Measurements from ENCODE around the gene KLHL17.
A peak's percentile ranks its signal among the peaks of the same experiment; 100 is the strongest.

Gene KLHL17

GRCh38 chr1:938088-938683, 22.2 kb upstream of the KLHL17 start:
- Histone ChIP-seq H3K4me3 (ENCODE audit: low read length in 2 of 2) (no peak overlapping the region), H3K27ac (ENCODE audit: low read depth in 2 of 2, low read length in 2 of 2) (no peak overlapping the region), H3K36me3 (ENCODE audit: control insufficient read depth in 2 of 2, insufficient read depth in 2 of 2, low read length in 2 of 2) (no peaks in the 10 kb centered on the region), H3K9me3 (ENCODE audit: control insufficient read depth in 2 of 2, low read length in 2 of 2) (no peaks in the 10 kb centered on the region), H3K9ac (ENCODE audit: low read depth in 1 of 2, low read length in 2 of 2) (no peak overlapping the region), H3K4me1 (ENCODE audit: control insufficient read depth in 2 of 2, insufficient read depth in 2 of 2, low read length in 2 of 2) (peaks cover 15 to 23% of the 10 kb centered on the region in 2 donors), H3K27me3 (ENCODE audit: control insufficient read depth in 2 of 2, insufficient read depth in 2 of 2, low read length in 2 of 2) (peaks cover 40 to 61% of the 10 kb centered on the region in 2 donors)

GRCh38 chr1:938711-939489, 21.5 kb upstream of the KLHL17 start:
- Histone ChIP-seq H3K4me3 (ENCODE audit: low read length in 2 of 2) (no peak overlapping the region), H3K9me3 (ENCODE audit: control insufficient read depth in 2 of 2, low read length in 2 of 2) (no peaks in the 10 kb centered on the region), H3K27me3 (ENCODE audit: control insufficient read depth in 2 of 2, insufficient read depth in 2 of 2, low read length in 2 of 2) (peaks cover 41 to 58% of the 10 kb centered on the region in 2 donors), H3K4me1 (ENCODE audit: control insufficient read depth in 2 of 2, insufficient read depth in 2 of 2, low read length in 2 of 2) (peaks cover 15 to 18% of the 10 kb centered on the region in 2 donors), H3K27ac (ENCODE audit: low read depth in 2 of 2, low read length in 2 of 2) (no peak overlapping the region), H3K9ac (ENCODE audit: low read depth in 1 of 2, low read length in 2 of 2) (no peak overlapping the region), H3K36me3 (ENCODE audit: control insufficient read depth in 2 of 2, insufficient read depth in 2 of 2, low read length in 2 of 2) (no peaks in the 10 kb centered on the region)

- Histone ChIP-seq H3K9me3 (ENCODE audit: control insufficient read depth in 2 of 2, low read length in 2 of 2) (no peaks in the 10 kb centered on the region), H3K36me3 (ENCODE audit: control insufficient read depth in 2 of 2, insufficient read depth in 2 of 2, low read length in 2 of 2) (no peaks in the 10 kb centered on the region), H3K4me1 (ENCODE audit: control insufficient read depth in 2 of 2, insufficient read depth in 2 of 2, low read length in 2 of 2) (peaks cover 15 to 18% of the 10 kb centered on the region in 2 donors), H3K27ac (ENCODE audit: low read depth in 2 of 2, low read length in 2 of 2) (no peak overlapping the region), H3K4me3 (ENCODE audit: low read length in 2 of 2) (no peak overlapping the region), H3K27me3 (ENCODE audit: control insufficient read depth in 2 of 2, insufficient read depth in 2 of 2, low read length in 2 of 2) (peaks cover 41 to 58% of the 10 kb centered on the region in 2 donors), H3K9ac (ENCODE audit: low read depth in 1 of 2, low read length in 2 of 2) (no peak overlapping the region)
These were observed 20.8 kb upstream of the KLHL17 start for GRCh38 chr1:939511-940106.

- H3K4me3 ChIP-seq (ENCODE audit: low read length in 2 of 2): peak overlapping the region in 1 of 2 donors; percentile 16
- H3K9me3 ChIP-seq (ENCODE audit: control insufficient read depth in 2 of 2, low read length in 2 of 2): no peaks in the 10 kb centered on the region
- H3K4me1 ChIP-seq (ENCODE audit: control insufficient read depth in 2 of 2, insufficient read depth in 2 of 2, low read length in 2 of 2): peaks cover 15 to 16% of the 10 kb centered on the region in 2 donors
- H3K36me3 ChIP-seq (ENCODE audit: control insufficient read depth in 2 of 2, insufficient read depth in 2 of 2, low read length in 2 of 2): peaks cover 0 to 2% of the 10 kb centered on the region in 2 donors
- H3K27me3 ChIP-seq (ENCODE audit: control insufficient read depth in 2 of 2, insufficient read depth in 2 of 2, low read length in 2 of 2): peaks cover 35 to 52% of the 10 kb centered on the region in 2 donors
- H3K9ac ChIP-seq (ENCODE audit: low read depth in 1 of 2, low read length in 2 of 2): peak overlapping the region in 1 of 2 donors; percentile 6
- H3K27ac ChIP-seq (ENCODE audit: low read depth in 2 of 2, low read length in 2 of 2): peak overlapping the region; percentile 58
These were observed 20.0 kb upstream of the KLHL17 start for GRCh38 chr1:940107-941014.

- peaks cover 6 to 9% of the 10 kb centered on the region in 2 donors for H3K36me3 ChIP-seq (ENCODE audit: control insufficient read depth in 2 of 2, insufficient read depth in 2 of 2, low read length in 2 of 2)
- H3K4me1 ChIP-seq (ENCODE audit: control insufficient read depth in 2 of 2, insufficient read depth in 2 of 2, low read length in 2 of 2): peaks cover 15 to 16% of the 10 kb centered on the region in 2 donors
- H3K27me3 ChIP-seq (ENCODE audit: control insufficient read depth in 2 of 2, insufficient read depth in 2 of 2, low read length in 2 of 2): peaks cover 30 to 48% of the 10 kb centered on the region in 2 donors
- H3K9ac ChIP-seq (ENCODE audit: low read depth in 1 of 2, low read length in 2 of 2): peak overlapping the region in 1 of 2 donors; percentile 47
- peak overlapping the region; percentile 3 to 30 for H3K4me3 ChIP-seq (ENCODE audit: low read length in 2 of 2)
- H3K9me3 ChIP-seq (ENCODE audit: control insufficient read depth in 2 of 2, low read length in 2 of 2): no peaks in the 10 kb centered on the region
- H3K27ac ChIP-seq (ENCODE audit: low read depth in 2 of 2, low read length in 2 of 2): peak overlapping the region; percentile 58
These were observed 19.3 kb upstream of the KLHL17 start for GRCh38 chr1:941015-941587.

GRCh38 chr1:941588-942383, 18.6 kb upstream of the KLHL17 start:
- Histone ChIP-seq H3K4me1 (ENCODE audit: control insufficient read depth in 2 of 2, insufficient read depth in 2 of 2, low read length in 2 of 2) (peaks cover 15 to 16% of the 10 kb centered on the region in 2 donors), H3K27me3 (ENCODE audit: control insufficient read depth in 2 of 2, insufficient read depth in 2 of 2, low read length in 2 of 2) (peaks cover 28 to 45% of the 10 kb centered on the region in 2 donors), H3K4me3 (ENCODE audit: low read length in 2 of 2) (peak overlapping the region; percentile 7 to 30), H3K27ac (ENCODE audit: low read depth in 2 of 2, low read length in 2 of 2) (peak overlapping the region; percentile 42 to 58), H3K9me3 (ENCODE audit: control insufficient read depth in 2 of 2, low read length in 2 of 2) (no peaks in the 10 kb centered on the region), H3K36me3 (ENCODE audit: control insufficient read depth in 2 of 2, insufficient read depth in 2 of 2, low read length in 2 of 2) (peaks cover 6 to 13% of the 10 kb centered on the region in 2 donors), H3K9ac (ENCODE audit: low read depth in 1 of 2, low read length in 2 of 2) (no peak overlapping the region)

GRCh38 chr1:942411-942821, 18.0 kb upstream of the KLHL17 start:
- Histone ChIP-seq H3K36me3 (ENCODE audit: control insufficient read depth in 2 of 2, insufficient read depth in 2 of 2, low read length in 2 of 2) (peaks cover 7 to 19% of the 10 kb centered on the region in 2 donors), H3K4me1 (ENCODE audit: control insufficient read depth in 2 of 2, insufficient read depth in 2 of 2, low read length in 2 of 2) (peaks cover 15 to 16% of the 10 kb centered on the region in 2 donors), H3K27me3 (ENCODE audit: control insufficient read depth in 2 of 2, insufficient read depth in 2 of 2, low read length in 2 of 2) (peaks cover 27 to 41% of the 10 kb centered on the region in 2 donors), H3K9me3 (ENCODE audit: control insufficient read depth in 2 of 2, low read length in 2 of 2) (no peaks in the 10 kb centered on the region), H3K27ac (ENCODE audit: low read depth in 2 of 2, low read length in 2 of 2) (peak overlapping the region; percentile 22 to 56), H3K9ac (ENCODE audit: low read depth in 1 of 2, low read length in 2 of 2) (no peak overlapping the region), H3K4me3 (ENCODE audit: low read length in 2 of 2) (peak overlapping the region in 1 of 2 donors; percentile 11)

- H3K27ac ChIP-seq (ENCODE audit: low read depth in 2 of 2, low read length in 2 of 2): peak overlapping the region; percentile 22 to 56
- no peaks in the 10 kb centered on the region for H3K9me3 ChIP-seq (ENCODE audit: control insufficient read depth in 2 of 2, low read length in 2 of 2)
- peak overlapping the region in 1 of 2 donors; percentile 11 for H3K4me3 ChIP-seq (ENCODE audit: low read length in 2 of 2)
- H3K9ac ChIP-seq (ENCODE audit: low read depth in 1 of 2, low read length in 2 of 2): no peak overlapping the region
- peaks cover 27 to 36% of the 10 kb centered on the region in 2 donors for H3K27me3 ChIP-seq (ENCODE audit: control insufficient read depth in 2 of 2, insufficient read depth in 2 of 2, low read length in 2 of 2)
- H3K4me1 ChIP-seq (ENCODE audit: control insufficient read depth in 2 of 2, insufficient read depth in 2 of 2, low read length in 2 of 2): peaks cover 15 to 16% of the 10 kb centered on the region in 2 donors
- peaks cover 13 to 24% of the 10 kb centered on the region in 2 donors for H3K36me3 ChIP-seq (ENCODE audit: control insufficient read depth in 2 of 2, insufficient read depth in 2 of 2, low read length in 2 of 2)
These were observed 17.4 kb upstream of the KLHL17 start for GRCh38 chr1:942864-943533.
